Thyroid gland (tissue), 4 donors: Measurements from ENCODE around the gene TVP23B. TPM values are rescaled to one million over a fixed set of nuclear protein-coding genes. Genes with fewer than 3 reads are reported as not detected.

Experiments
- DNase-seq, 2 donors: peaks; one replicate each; pipeline ENCODE4 v3.0.0-alpha.2; 2019
- H3K27ac ChIP-seq, 3 donors: fragments of 200-600 bp; sonication (generic); 1 replicate in 2 of 3; 2 replicates in 1 of 3; pipeline ENCODE4 v1.5.1; 2016 to 2019; ENCODE audit warnings: mild to moderate bottlenecking in 1 of 3, moderate library complexity in 1 of 3
- H3K27me3 ChIP-seq: fragments of 200-600 bp; sonication (generic); one replicate; pipeline ENCODE4 v1.5.1; 2019
- H3K36me3 ChIP-seq, 2 donors: fragments of 200-600 bp; sonication (generic); one replicate each; pipeline ENCODE4 v1.5.1; 2016 to 2019
- H3K4me1 ChIP-seq, 2 donors: fragments of 200-600 bp; sonication (generic); one replicate each; pipeline ENCODE4 v1.5.1; 2017 to 2019
- H3K4me3 ChIP-seq, 3 donors: fragments of 200-600 bp; sonication (generic); replicated peaks in 1 of 3; 1 replicate in 2 of 3; 2 replicates in 1 of 3; pipeline ENCODE4 v1.5.1; 2016; ENCODE audit warnings: mild to moderate bottlenecking in 1 of 3
- H3K9me3 ChIP-seq: fragments of 200-600 bp; sonication (generic); one replicate; pipeline ENCODE4 v1.5.1; 2017
- POLR2A ChIP-seq, 2 donors: fragments of 450-650 bp; IDR thresholded peaks; one replicate each; pipeline ENCODE4 v1.6.1; 2017; ENCODE audit warnings: antibody characterized with exemption in 2 of 2, mild to moderate bottlenecking in 2 of 2, moderate library complexity in 1 of 2
- WGBS, 2 donors: methylation state at CpG; one replicate each; pipeline ENCODE4 v1.1.5; 2017; 5-methylcytosine and 5-hydroxymethylcytosine counted together
- intact Hi-C: fragments of 100-400 bp; cut with DNase I; formaldehyde crosslinking; loops from one replicate; pipeline ENCODE4 v1.15.1; 2023
- total RNA-seq, 4 donors: library from RNA; depleted of rRNA; stranded (reverse); fragments of >200 nt; gene quantifications; one replicate each; pipeline ENCODE4 v1.2.3, GENCODE V29; 2016
- TF ChIP-seq, protein P1 (sequence below), 6 experiments: fragments of 200-600 bp in 3 of 6; fragments of 450-650 bp in 3 of 6; sonication (generic) in 3 of 6; IDR thresholded peaks; one replicate each; pipeline ENCODE4 v1.5.1; 2016 to 2019; ENCODE audit warnings: antibody characterized with exemption in 6 of 6, mild to moderate bottlenecking in 2 of 6, inconsistent platforms in 1 of 6, moderate library complexity in 1 of 6

TVP23B gene
- total RNA-seq, 4 donors from 2014 or later = 58.9 to 85.1 (median 68.3) TPM

DNA sequence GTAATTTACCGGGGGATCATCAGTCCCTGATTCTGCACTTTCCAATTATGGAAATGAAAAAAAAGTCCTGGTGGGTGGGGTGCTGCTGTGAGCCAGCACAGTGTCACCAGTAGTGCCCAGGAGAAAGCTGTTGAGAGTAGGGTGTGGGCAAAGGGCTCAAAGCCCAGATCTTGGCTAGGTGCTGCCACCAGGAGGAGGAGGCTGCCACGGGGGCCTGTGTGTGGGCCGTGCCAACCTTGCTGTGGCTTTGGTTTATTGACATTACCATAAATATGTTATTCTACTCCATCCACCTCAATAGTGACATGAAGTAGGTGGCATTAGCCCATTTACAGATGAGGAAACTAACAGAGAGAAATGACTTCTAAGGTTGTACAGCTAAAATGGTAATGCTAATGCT is 70.2 kb downstream of the TVP23B start:
- TF ChIP-seq, protein P1, sequence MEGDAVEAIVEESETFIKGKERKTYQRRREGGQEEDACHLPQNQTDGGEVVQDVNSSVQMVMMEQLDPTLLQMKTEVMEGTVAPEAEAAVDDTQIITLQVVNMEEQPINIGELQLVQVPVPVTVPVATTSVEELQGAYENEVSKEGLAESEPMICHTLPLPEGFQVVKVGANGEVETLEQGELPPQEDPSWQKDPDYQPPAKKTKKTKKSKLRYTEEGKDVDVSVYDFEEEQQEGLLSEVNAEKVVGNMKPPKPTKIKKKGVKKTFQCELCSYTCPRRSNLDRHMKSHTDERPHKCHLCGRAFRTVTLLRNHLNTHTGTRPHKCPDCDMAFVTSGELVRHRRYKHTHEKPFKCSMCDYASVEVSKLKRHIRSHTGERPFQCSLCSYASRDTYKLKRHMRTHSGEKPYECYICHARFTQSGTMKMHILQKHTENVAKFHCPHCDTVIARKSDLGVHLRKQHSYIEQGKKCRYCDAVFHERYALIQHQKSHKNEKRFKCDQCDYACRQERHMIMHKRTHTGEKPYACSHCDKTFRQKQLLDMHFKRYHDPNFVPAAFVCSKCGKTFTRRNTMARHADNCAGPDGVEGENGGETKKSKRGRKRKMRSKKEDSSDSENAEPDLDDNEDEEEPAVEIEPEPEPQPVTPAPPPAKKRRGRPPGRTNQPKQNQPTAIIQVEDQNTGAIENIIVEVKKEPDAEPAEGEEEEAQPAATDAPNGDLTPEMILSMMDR (IDR thresholded peaks at IDR 0.05) = no peak
- TF ChIP-seq POLR2A (IDR thresholded peaks at IDR 0.05) = no peak
- no peak for DNase-seq
- Histone ChIP-seq H3K4me3 (no peak overlapping the region), H3K4me1 (peaks cover 0 to 4% of the 10 kb centered on the region in 2 donors), H3K27me3 (no peaks in the 10 kb centered on the region), H3K27ac (no peak overlapping the region), H3K36me3 (no peaks in the 10 kb centered on the region), H3K9me3 (no peaks in the 10 kb centered on the region)
- intact Hi-C loops = no loop called here
- WGBS, 2 donors = 71 to 74% methylated on average over 3 of the region's 3 CpGs

DNA sequence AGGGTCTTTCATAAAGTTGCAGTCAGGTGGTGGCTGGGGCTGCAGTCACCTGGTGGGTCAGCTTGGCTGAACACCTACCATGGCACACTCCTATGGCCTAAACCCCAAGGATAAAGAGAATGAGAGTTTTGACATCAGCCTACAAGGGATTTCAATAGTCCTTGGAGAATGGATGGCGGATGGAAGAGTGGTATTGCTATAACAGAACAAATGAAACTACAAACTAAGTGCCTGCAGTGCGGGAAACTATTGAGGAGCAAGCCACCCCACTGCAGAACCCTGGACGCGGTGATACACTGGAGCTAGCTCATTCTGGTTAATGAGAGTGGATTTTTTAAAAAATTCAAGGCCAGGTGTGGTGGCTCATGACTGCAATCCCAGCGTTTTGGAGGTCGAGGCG is 74.0 kb downstream of the TVP23B start:
- H3K27me3 ChIP-seq = no peaks in the 10 kb centered on the region
- H3K27ac ChIP-seq = no peak overlapping the region
- peaks cover 12 to 14% of the 10 kb centered on the region in 2 donors for H3K4me1 ChIP-seq
- no peak for DNase-seq
- intact Hi-C loops = no loop called here
- no peaks in the 10 kb centered on the region for H3K36me3 ChIP-seq
- no peak for TF ChIP-seq POLR2A (IDR thresholded peaks at IDR 0.05)
- TF ChIP-seq, protein P1 (IDR thresholded peaks at IDR 0.05) = no peak
- no peak overlapping the region for H3K4me3 ChIP-seq
- H3K9me3 ChIP-seq = no peaks in the 10 kb centered on the region
- whole genome bisulfite sequencing, 2 donors = 88 to 93% methylated on average over 7 of the region's 7 CpGs

DNA sequence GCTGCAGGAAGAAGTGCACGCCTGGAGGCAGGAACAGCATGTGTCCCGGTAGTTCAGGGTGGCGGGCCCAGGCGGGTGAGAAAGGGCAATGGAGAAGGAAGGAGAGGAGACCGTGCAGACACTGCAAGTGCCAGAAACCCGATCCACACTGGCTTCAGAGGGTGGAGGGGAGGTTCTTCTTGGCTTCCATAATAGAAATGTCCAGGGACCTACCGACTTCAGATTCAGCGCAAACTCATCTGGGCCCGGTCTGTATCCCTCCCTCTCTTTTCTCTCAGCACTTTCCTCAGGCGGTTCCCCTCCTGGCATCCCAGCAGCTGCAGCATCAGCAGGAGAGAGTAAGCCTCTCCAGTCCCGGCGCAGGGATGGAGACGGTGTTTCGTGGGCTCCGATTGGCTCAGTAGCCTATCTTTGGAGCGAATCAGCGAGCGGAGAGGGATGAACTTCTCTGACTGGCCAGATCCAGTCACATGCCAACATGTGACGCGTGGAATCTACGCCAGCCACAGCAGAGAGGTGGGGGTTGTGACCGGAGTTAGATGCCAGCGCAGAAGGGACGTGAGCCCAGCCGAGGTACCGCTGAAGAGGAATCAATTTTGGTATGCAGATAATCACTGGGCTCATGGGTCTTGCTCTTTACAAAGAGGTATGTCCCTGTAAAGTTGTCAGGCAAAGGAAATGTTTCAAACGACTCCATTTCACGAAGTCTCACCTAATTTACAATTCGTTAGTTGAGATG is 75.0 kb downstream of the TVP23B start:
- TF ChIP-seq, protein P1 (IDR thresholded peaks at IDR 0.05) = no peak
- peak in 1 of 2 donors; percentile 97 for TF ChIP-seq POLR2A (IDR thresholded peaks at IDR 0.05)
- Histone ChIP-seq H3K27me3 (no peaks in the 10 kb centered on the region), H3K27ac (peak overlapping the region; percentile 67 to 84 (median 78)), H3K4me3 (peak overlapping the region in 2 of 3 donors; percentile 14 to 33), H3K9me3 (no peaks in the 10 kb centered on the region), H3K36me3 (no peaks in the 10 kb centered on the region), H3K4me1 (peaks cover 12 to 14% of the 10 kb centered on the region in 2 donors)
- DNase-seq = peak; percentile 94 to 95
- intact Hi-C loops = no loop called here
- 1% methylated on average over 29 of the region's 29 CpGs for WGBS, 2 donors

Other genes starting within 250 kb of the TVP23B start
- not detected for gene TBC1D28, start 136.8 kb upstream of the TVP23B start, total RNA-seq
- gene FOXO3B, start 98.9 kb upstream of the TVP23B start, total RNA-seq = 10 to 100 TPM in 2 of 4 donors, 1 to 10 TPM in 2; 4.2 to 12.1 (median 9.7) TPM
- gene FBXW10, start 37.1 kb upstream of the TVP23B start, total RNA-seq = 1 to 10 TPM in 2 of 4 donors, under 1 TPM in 2; 0.78 to 1.4 (median 1.0) TPM
- 10 to 100 TPM; 43.6 to 50.9 (median 49.7) TPM for gene PRPSAP2, start 76.9 kb downstream of the TVP23B start, total RNA-seq
- gene SLC5A10, start 171.0 kb downstream of the TVP23B start, total RNA-seq = not detected
- gene FAM83G, start 223.6 kb downstream of the TVP23B start, total RNA-seq = 10 to 100 TPM; 11.9 to 21.3 (median 13.9) TPM